WTC11 (cell line): ENCODE measurements around the gene CACNB4.

Experiments used
- ATF1 ChIP-seq: sonication (generic); formaldehyde crosslinking; IDR thresholded peaks from 2 replicates; pipeline ENCODE4 v1.8.1; 2023; ENCODE audit warnings: mild to moderate bottlenecking, moderate library complexity, missing genetic modification reagents
- CTCF ChIP-seq: fragments of 200-600 bp; IDR thresholded peaks from 2 replicates; pipeline ENCODE4 v1.8.0; 2022; ENCODE audit warnings: antibody characterized with exemption
- GRHL2 ChIP-seq: fragments of 250-450 bp; sonication (Bioruptor Pico); IDR thresholded peaks from 2 replicates; pipeline ENCODE4 v1.8.0; 2022; ENCODE audit warnings: mild to moderate bottlenecking, moderate library complexity; ENCODE audit not compliant: insufficient replicate concordance, severe bottlenecking
- SP1 ChIP-seq: sonication (generic); formaldehyde crosslinking; conservative IDR thresholded peaks from 2 replicates; pipeline ENCODE4 v1.8.1; 2022; ENCODE audit warnings: missing genetic modification reagents
- ZBTB43 ChIP-seq: sonication (generic); formaldehyde crosslinking; IDR thresholded peaks from 2 replicates; pipeline ENCODE4 v1.8.1; 2023; ENCODE audit warnings: mild to moderate bottlenecking, missing genetic modification reagents
- ZNF138 ChIP-seq: sonication (generic); formaldehyde crosslinking; conservative IDR thresholded peaks from 2 replicates; pipeline ENCODE4 v1.8.1; 2022; ENCODE audit warnings: mild to moderate bottlenecking, moderate library complexity, missing genetic modification reagents
- TF ChIP-seq, protein P1 (sequence below): sonication (generic); formaldehyde crosslinking; IDR thresholded peaks from 2 replicates; pipeline ENCODE4 v1.8.0; 2022; ENCODE audit warnings: mild to moderate bottlenecking, missing genetic modification reagents
- TF ChIP-seq, protein P2 (sequence below): sonication (generic); formaldehyde crosslinking; conservative IDR thresholded peaks from 2 replicates; pipeline ENCODE4 v1.8.1; 2022; ENCODE audit warnings: mild to moderate bottlenecking, missing genetic modification reagents

GRCh38 chr2:152042636-152043615, 55.9 kb downstream of the CACNB4 start:
- TF ChIP-seq GRHL2 (CRISPR knock-in tag): no peak
- no peak for TF ChIP-seq CTCF
- no peak for TF ChIP-seq ATF1 (CRISPR knock-in tag)
- TF ChIP-seq, protein P1, sequence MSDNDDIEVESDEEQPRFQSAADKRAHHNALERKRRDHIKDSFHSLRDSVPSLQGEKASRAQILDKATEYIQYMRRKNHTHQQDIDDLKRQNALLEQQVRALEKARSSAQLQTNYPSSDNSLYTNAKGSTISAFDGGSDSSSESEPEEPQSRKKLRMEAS (CRISPR knock-in tag): no peak
- TF ChIP-seq SP1: no peak
- no peak for TF ChIP-seq ZNF138 (CRISPR knock-in tag)
- TF ChIP-seq, protein P2, sequence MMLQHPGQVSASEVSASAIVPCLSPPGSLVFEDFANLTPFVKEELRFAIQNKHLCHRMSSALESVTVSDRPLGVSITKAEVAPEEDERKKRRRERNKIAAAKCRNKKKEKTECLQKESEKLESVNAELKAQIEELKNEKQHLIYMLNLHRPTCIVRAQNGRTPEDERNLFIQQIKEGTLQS (CRISPR knock-in tag): no peak
- no peak for TF ChIP-seq ZBTB43
